GM19395 (cell line): ENCODE results near the gene DNAJC30.

Experiments used
- ATAC-seq: cut with Tn5 transposase; IDR thresholded peaks from one replicate; pipeline ENCODE4 v1.9.1; 2021; ENCODE audit warnings: mild to moderate bottlenecking, moderate library complexity; ENCODE audit not compliant: unreplicated experiment

DNAJC30 gene

GRCh38 chr7:73708961-73709549 lies 25.8 kb upstream of the DNAJC30 start:
- ATAC-seq = no peak

DNA sequence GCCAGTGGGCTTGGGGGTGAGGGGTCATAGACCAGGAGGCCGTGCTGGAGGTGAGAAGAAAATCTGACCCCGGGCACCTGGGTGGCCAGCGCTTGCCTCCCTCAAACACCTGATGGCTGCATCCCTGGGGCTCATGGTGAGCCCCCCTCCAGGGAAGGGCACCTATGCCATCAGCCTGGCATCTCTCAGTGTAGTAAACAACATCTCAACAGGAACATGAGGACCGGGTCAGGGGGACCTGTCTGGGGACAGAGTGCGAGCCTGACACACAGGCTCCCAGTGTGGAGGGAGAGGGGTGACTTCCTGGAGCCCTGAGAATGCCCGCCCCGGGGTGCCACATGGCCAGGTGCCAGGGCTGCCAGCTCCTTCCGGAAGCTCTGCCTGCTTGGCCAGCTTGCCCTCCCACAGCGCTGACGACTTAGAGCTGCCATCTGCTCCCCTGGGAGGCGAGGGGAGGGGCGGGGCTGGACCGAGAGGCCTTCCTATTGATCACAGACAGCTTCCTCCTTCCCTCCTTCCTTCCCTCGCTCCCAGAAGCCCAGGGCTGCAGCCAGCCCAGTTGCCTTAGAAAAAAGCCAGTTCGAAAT lies 23.9 kb upstream of the DNAJC30 start:
- ATAC-seq = no peak

DNA sequence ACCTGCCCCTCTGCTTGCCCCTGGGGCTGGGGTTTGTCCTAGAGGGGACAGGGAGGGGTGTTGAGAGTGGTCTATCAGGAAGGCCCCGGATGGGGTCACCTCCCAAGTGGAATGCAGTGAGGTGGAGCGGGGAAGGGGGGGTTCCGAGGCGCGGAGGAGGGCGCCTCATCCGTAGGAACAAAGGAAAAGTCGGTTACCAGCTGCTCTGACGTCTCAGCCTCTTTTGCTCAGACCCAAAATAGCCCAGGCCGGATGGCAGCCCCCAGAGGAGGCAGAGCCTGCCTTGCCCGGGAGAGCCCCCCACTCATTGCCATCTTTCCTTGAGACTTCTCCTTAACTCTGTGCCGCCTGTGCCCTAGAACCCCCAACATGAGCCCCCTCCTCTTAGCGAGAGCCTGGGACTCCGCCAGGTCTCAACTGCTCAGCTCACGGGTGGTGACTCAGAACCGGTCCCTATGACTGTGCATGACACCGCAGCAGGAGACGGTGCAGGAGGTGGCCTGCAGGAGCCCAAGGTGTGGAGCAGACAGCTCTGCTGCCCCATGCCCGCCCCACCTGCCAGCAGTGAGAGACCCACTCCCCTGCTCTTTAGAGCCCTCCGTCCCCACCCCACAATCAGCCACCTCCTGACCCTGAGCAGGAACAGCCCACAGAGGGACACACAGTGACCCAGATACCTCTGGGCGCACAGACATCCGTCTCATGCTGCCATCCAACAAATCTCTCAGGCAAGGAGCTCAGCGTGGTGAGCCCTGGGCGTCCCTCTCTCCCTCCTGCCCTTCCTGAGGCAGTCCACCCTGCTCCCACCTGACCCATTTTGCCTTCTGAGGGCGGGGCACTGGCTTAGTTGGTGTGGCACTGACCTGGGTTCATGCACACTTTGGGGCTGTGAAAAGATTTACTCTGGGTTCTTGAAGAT lies 23.1 kb upstream of the DNAJC30 start:
- ATAC-seq = no peak

GRCh38 chr7:73705551-73705920 lies 22.3 kb upstream of the DNAJC30 start:
- no peak for ATAC-seq

DNA sequence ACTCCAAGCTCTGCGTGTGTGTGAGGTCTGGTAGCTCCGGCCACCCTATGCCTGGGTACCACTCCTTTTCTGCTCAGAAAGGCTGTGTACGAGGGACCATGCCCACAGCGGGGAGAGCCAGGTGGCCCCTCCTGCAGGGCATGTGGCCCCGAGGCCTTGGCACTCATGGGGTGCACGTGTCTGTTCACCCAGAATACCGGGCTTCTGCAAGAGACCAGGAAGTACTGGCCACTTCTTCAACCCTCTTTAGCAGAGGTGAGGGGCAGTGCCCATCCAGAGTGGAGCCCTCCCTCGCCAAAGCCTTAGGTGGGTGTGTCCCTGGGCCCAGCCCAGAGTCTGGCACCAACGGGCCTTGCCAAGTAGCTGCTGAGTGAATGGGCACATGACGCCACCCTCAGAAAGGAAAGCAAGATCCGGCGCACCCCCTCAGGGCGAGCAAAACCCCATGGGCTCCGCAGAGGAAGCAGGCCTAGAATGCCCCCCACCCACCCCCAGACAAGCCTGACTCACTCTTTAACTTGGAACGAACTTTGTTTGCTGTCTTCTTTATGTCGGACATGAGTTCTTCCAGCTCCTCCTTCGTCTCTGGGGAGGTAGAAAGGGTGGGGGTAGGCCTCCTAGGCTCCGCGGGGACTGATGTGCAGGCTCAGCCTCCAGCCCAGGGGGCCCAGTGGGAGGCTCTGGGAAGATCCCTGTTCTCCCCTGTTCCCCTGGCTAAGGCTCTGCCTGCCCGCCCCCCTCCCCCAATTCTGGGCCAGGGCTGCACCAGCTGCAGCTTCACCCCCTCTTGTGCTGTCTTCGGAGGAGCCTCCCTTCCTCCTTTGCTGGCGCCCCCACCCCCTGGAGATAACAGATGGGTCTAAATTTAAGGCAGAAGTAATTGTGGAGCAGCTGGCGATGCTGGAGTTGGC lies 21.6 kb upstream of the DNAJC30 start:
- no peak for ATAC-seq

DNA sequence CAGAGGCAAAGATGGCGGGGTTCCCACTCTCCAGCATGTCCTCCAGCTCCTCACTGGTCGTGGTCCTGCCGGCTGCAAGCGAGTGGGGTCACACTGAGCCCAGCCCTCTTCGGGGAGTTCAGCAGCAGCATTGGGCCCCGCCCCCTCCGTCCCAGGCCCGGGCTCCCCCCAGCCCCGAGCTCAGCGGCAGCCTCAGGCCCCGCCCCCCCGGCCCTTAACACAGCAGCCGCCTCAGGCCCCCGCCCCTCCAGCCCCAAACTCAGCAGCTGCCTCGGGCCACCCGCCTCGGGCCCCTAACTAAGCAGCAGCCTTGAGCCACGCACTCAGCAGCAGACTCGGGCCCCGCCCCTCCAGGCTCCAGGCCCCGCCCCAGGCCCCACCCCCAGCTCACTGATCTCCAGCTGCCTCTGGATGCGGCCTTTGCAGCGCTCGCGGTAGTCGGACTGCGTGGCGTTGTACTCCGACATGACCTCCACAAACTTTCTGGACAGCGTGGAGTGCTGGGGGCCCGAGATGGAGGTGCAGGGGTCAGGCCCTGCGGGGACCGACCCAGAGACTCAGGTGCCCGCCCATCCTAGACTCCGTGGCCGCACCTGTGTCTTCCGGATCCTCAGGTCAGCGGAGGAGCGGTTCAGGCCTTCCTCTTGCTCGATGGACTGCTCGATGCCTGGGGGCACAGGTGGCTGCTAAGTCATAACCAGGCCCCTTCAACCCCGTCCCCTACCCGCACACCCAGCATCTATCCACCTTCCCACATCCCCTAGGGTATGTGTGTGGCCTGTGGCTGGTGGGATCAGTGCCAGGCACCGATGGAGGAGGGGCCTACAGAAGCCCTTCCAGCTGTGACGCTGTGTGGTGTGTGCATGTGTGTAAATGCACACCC lies 20.7 kb upstream of the DNAJC30 start:
- ATAC-seq = no peak

DNA sequence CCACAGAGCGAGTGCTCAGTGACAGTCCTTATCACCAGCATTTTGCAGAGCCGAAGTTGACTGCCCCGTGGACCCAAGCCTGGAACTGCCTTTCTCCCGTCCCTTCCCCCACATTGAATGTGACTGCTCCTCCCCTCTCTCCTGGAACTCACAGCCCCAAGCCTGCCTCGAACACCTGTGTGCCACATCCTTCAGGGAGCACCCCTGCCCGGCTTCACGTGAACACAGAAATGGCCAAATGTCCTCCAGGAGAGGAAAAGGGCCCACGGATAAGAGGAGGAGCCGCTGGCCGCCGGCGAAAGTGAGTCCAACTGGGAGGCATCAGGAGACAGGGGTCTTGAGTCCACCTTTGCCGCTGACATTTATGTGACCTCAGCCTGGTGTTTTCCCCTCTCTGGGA lies 20.0 kb upstream of the DNAJC30 start:
- ATAC-seq = no peak

- ATAC-seq = no peak
Measured at GRCh38 chr7:73702665-73703064, 19.4 kb upstream of the DNAJC30 start.

GRCh38 chr7:73702226-73702625 lies 19.0 kb upstream of the DNAJC30 start:
- ATAC-seq = no peak

DNA sequence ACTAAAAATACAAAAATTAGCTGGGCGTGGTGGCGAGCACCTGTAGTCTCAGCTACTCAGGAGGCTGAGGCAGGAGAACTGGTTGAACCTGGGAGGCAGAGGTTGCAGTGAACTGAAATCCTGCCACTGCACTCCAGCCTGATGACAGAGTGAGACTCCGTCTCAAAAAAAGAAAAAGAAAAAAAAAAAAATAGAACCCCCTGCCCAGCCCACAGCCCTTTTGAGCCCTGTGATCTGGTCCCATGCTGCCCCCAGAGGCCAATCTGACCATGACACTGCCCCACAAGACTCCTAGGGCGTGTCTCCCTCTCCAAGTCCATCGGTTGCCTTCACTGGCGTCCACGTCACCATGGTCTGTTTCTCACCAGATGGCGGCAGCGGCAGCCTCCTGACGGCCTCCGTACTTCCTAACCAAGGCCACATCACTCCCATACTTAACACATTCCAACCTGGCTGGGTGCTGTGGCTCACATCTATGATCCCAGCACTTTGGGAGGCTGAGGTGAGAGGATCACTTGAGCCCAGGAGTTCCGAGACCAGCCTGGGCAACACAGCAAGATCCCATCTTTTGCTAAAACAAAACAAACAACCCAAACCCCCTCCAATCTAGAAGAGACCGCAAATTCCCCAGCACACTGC lies 18.2 kb upstream of the DNAJC30 start:
- ATAC-seq = no peak

- no peak for ATAC-seq
Measured at GRCh38 chr7:73700581-73701134, 17.4 kb upstream of the DNAJC30 start.

- no peak for ATAC-seq
Measured at GRCh38 chr7:73700069-73700423, 16.8 kb upstream of the DNAJC30 start.

- ATAC-seq = no peak
Measured at GRCh38 chr7:73699370-73700068, 16.3 kb upstream of the DNAJC30 start.

GRCh38 chr7:73698410-73698809 lies 15.2 kb upstream of the DNAJC30 start:
- ATAC-seq = no peak

GRCh38 chr7:73696372-73696771 lies 13.1 kb upstream of the DNAJC30 start:
- ATAC-seq = no peak

GRCh38 chr7:73690646-73691045 lies 7.4 kb upstream of the DNAJC30 start:
- ATAC-seq = no peak

GRCh38 chr7:73688288-73688687 lies 5.0 kb upstream of the DNAJC30 start:
- no peak for ATAC-seq

DNA sequence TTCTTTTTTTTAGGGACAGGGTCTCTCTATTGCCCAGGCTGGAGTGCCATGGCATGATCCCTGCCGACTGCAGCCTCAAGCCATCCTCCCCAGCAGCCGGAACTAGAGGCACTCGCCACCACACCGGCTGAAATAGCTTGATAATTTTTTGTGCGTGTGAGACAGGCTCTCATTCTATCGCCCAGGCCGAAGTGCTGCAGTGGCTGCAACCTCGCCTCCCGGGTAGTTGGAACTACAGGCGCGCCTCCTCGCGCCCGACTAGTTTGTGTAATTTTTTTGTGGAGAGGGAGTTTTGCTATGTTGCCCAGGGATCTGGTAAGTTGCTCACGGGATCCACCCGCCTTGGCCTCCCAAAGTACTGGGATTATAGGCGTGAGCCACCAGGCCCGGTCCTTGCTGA lies 2.1 kb upstream of the DNAJC30 start:
- no peak for ATAC-seq
